ENCODE data around the gene PAPPA. TPM values are rescaled to one million over a fixed set of nuclear protein-coding genes. Genes with fewer than 3 reads are reported as not detected.

Gene PAPPA
- total RNA-seq, 1 donor = 56.5 TPM

DNA sequence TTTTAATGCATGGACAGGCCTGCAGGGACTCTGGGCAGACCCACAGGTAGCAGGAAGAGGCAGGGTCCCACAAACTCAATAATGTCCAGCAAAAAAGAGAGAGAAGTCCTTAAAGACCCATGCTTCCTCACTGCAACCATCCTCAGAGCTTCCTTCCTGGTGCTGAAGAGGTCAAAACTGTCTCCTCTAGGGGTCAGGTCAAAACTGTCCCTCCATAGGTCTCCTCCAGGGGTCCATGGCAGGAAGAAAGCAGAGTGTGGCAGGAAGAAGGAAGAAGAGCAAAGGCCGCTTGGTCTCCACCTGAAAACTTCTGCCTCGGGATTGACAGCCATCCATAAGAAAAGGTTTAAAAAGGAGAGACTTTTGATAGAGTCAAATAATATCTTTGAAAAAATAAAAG, 271.7 kb downstream of the PAPPA start:
- Histone ChIP-seq H3K27ac (ENCODE audit: low read depth, low read length) (no peak overlapping the region), H3K9me3 (ENCODE audit: low read depth, low read length) (no peaks in the 10 kb centered on the region), H3K4me3 (ENCODE audit: insufficient read depth, low read length) (no peak overlapping the region), H3K27me3 (ENCODE audit: insufficient read depth, low read length) (no peaks in the 10 kb centered on the region), H3K79me2 (ENCODE audit: insufficient read depth, low read length) (no peaks in the 10 kb centered on the region), H2AFZ (ENCODE audit: low read length) (no peak overlapping the region), H3K4me1 (ENCODE audit: insufficient read depth, low read length) (no peaks in the 10 kb centered on the region), H4K20me1 (ENCODE audit: insufficient read depth, low read length) (no peaks in the 10 kb centered on the region), H3K36me3 (ENCODE audit: insufficient read depth, low read length) (no peaks in the 10 kb centered on the region), H3K4me2 (ENCODE audit: insufficient read depth, low read length) (no peak overlapping the region)
- TF ChIP-seq, protein P1, sequence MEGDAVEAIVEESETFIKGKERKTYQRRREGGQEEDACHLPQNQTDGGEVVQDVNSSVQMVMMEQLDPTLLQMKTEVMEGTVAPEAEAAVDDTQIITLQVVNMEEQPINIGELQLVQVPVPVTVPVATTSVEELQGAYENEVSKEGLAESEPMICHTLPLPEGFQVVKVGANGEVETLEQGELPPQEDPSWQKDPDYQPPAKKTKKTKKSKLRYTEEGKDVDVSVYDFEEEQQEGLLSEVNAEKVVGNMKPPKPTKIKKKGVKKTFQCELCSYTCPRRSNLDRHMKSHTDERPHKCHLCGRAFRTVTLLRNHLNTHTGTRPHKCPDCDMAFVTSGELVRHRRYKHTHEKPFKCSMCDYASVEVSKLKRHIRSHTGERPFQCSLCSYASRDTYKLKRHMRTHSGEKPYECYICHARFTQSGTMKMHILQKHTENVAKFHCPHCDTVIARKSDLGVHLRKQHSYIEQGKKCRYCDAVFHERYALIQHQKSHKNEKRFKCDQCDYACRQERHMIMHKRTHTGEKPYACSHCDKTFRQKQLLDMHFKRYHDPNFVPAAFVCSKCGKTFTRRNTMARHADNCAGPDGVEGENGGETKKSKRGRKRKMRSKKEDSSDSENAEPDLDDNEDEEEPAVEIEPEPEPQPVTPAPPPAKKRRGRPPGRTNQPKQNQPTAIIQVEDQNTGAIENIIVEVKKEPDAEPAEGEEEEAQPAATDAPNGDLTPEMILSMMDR (IDR thresholded peaks at IDR 0.05; ENCODE audit: extremely low read depth, low read depth, low read length) = no peak
- DNase-seq (ENCODE audit: insufficient read length, low spot score, missing footprints) = no peak

GRCh38 chr9:116430849-116431248, 277.3 kb downstream of the PAPPA start:
- H4K20me1 ChIP-seq (ENCODE audit: insufficient read depth, low read length) = no peaks in the 10 kb centered on the region

DNA sequence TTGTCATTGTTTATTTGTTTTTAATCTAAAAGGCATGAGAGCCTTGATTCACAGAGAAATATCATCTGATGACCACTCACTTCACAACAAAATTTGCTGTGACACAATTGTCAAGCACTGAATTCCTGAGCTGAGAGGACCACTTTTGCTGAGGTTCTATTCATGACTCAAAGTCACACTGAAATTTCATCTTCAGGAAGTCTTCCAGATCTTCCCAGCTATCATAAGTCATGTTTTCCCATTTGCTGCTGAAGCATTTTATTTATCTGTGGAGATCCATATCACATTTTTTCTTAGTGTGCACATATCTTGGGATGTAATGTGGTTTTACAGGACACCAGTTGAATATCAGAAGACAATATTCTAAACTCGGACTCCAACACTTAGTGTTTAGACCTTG, 278.5 kb downstream of the PAPPA start:
- no peak overlapping the region for H2AFZ ChIP-seq (ENCODE audit: low read length)
- no peak overlapping the region for H3K4me2 ChIP-seq (ENCODE audit: insufficient read depth, low read length)
- H3K79me2 ChIP-seq (ENCODE audit: insufficient read depth, low read length) = no peaks in the 10 kb centered on the region
- H3K4me3 ChIP-seq (ENCODE audit: insufficient read depth, low read length) = no peak overlapping the region
- no peaks in the 10 kb centered on the region for H3K4me1 ChIP-seq (ENCODE audit: insufficient read depth, low read length)
- H4K20me1 ChIP-seq (ENCODE audit: insufficient read depth, low read length) = no peaks in the 10 kb centered on the region
- H3K9me3 ChIP-seq (ENCODE audit: low read depth, low read length) = no peaks in the 10 kb centered on the region
- no peak overlapping the region for H3K27ac ChIP-seq (ENCODE audit: low read depth, low read length)
- H3K36me3 ChIP-seq (ENCODE audit: insufficient read depth, low read length) = no peaks in the 10 kb centered on the region
- no peaks in the 10 kb centered on the region for H3K27me3 ChIP-seq (ENCODE audit: insufficient read depth, low read length)
- TF ChIP-seq, protein P1 (IDR thresholded peaks at IDR 0.05; ENCODE audit: extremely low read depth, low read depth, low read length) = no peak
- no peak for DNase-seq (ENCODE audit: insufficient read length, low spot score, missing footprints)

More at GRCh38 chr9:116430849-116431248, 277.3 kb downstream of the PAPPA start:
- no peak overlapping the region for H3K4me2 ChIP-seq (ENCODE audit: insufficient read depth, low read length)
- H3K36me3 ChIP-seq (ENCODE audit: insufficient read depth, low read length) = no peaks in the 10 kb centered on the region
- no peak overlapping the region for H3K27ac ChIP-seq (ENCODE audit: low read depth, low read length)
- no peaks in the 10 kb centered on the region for H3K27me3 ChIP-seq (ENCODE audit: insufficient read depth, low read length)
- no peaks in the 10 kb centered on the region for H3K79me2 ChIP-seq (ENCODE audit: insufficient read depth, low read length)
- TF ChIP-seq, protein P1 (IDR thresholded peaks at IDR 0.05; ENCODE audit: extremely low read depth, low read depth, low read length) = no peak
- no peak overlapping the region for H3K4me3 ChIP-seq (ENCODE audit: insufficient read depth, low read length)
- H3K9me3 ChIP-seq (ENCODE audit: low read depth, low read length) = no peaks in the 10 kb centered on the region
- no peak overlapping the region for H2AFZ ChIP-seq (ENCODE audit: low read length)
- H3K4me1 ChIP-seq (ENCODE audit: insufficient read depth, low read length) = no peaks in the 10 kb centered on the region
- DNase-seq (ENCODE audit: insufficient read length, low spot score, missing footprints) = no peak

DNA sequence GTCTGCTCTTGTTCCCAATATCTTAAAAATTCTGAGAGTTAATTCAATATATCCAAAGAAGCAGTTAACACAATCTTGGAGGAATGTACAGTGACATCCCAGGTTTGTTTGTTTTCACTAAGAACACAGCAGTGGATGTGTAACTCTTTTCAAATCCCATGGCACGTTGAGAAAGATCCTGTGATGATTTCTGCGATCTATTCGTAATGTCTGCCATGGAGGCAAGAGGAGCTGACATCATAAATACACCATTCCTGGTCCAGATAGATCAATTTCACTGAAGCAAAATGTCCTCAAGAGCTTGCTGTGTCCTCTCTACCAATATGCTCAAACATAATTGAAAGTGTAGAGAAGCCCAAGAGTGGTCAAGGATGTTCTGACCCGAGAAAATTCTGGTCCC, 280.7 kb downstream of the PAPPA start:
- H2AFZ ChIP-seq (ENCODE audit: low read length) = no peak overlapping the region
- no peaks in the 10 kb centered on the region for H3K27me3 ChIP-seq (ENCODE audit: insufficient read depth, low read length)
- no peaks in the 10 kb centered on the region for H3K79me2 ChIP-seq (ENCODE audit: insufficient read depth, low read length)
- no peaks in the 10 kb centered on the region for H3K9me3 ChIP-seq (ENCODE audit: low read depth, low read length)
- H3K4me1 ChIP-seq (ENCODE audit: insufficient read depth, low read length) = no peaks in the 10 kb centered on the region
- DNase-seq (ENCODE audit: insufficient read length, low spot score, missing footprints) = no peak
- no peaks in the 10 kb centered on the region for H3K36me3 ChIP-seq (ENCODE audit: insufficient read depth, low read length)
- no peak overlapping the region for H3K4me3 ChIP-seq (ENCODE audit: insufficient read depth, low read length)
- no peak overlapping the region for H3K27ac ChIP-seq (ENCODE audit: low read depth, low read length)
- no peaks in the 10 kb centered on the region for H4K20me1 ChIP-seq (ENCODE audit: insufficient read depth, low read length)
- TF ChIP-seq, protein P1 (IDR thresholded peaks at IDR 0.05; ENCODE audit: extremely low read depth, low read depth, low read length) = no peak
- no peak overlapping the region for H3K4me2 ChIP-seq (ENCODE audit: insufficient read depth, low read length)
